DOHH2 (cell line): ENCODE results near the gene TEX9.

ENCODE experiments used
- H3F3A ChIP-seq: fragments of 200-600 bp; sonication (generic), shearing (Covaris generic); 2 replicates; pipeline ENCODE4 v1.6.0; 2016; ENCODE audit warnings: antibody characterized with exemption, mild to moderate bottlenecking; ENCODE audit not compliant: control insufficient read depth, insufficient read depth
- H3K27ac ChIP-seq: fragments of 200-600 bp; sonication (generic); 2 replicates; pipeline ENCODE4 v1.5.1; 2014; ENCODE audit warnings: low read depth, mild to moderate bottlenecking, low read length, moderate library complexity
- H3K27me3 ChIP-seq: fragments of 200-600 bp; sonication (generic); 2 replicates; pipeline ENCODE4 v1.6.1; 2014; ENCODE audit warnings: mild to moderate bottlenecking, low read length, mixed read lengths; ENCODE audit not compliant: control insufficient read depth
- H3K36me3 ChIP-seq: fragments of 200-600 bp; sonication (generic); 2 replicates; pipeline ENCODE4 v1.6.1; 2014; ENCODE audit warnings: mild to moderate bottlenecking, low read length, moderate library complexity, mixed read lengths; ENCODE audit not compliant: control insufficient read depth
- H3K4me1 ChIP-seq: fragments of 200-600 bp; sonication (generic); 2 replicates; pipeline ENCODE4 v1.6.1; 2014; ENCODE audit warnings: mild to moderate bottlenecking, low read length, mixed read lengths; ENCODE audit not compliant: control insufficient read depth
- H3K4me2 ChIP-seq: fragments of 200-600 bp; sonication (generic); 2 replicates; pipeline ENCODE4 v1.6.0; 2014; ENCODE audit warnings: mild to moderate bottlenecking, low read length, moderate library complexity
- H3K4me3 ChIP-seq: fragments of 200-600 bp; sonication (generic); 2 replicates; pipeline ENCODE4 v1.5.1; 2014; ENCODE audit warnings: mild to moderate bottlenecking, low read length, mixed read lengths
- H3K79me2 ChIP-seq: fragments of 200-600 bp; sonication (generic); 2 replicates; pipeline ENCODE4 v1.6.1; 2014; ENCODE audit warnings: mild to moderate bottlenecking, low read length, mixed read lengths; ENCODE audit not compliant: control insufficient read depth
- H3K9me2 ChIP-seq: fragments of 200-600 bp; sonication (generic); replicated peaks from 2 replicates; pipeline ENCODE4 v1.6.1; 2014; ENCODE audit warnings: mild to moderate bottlenecking, low read length, mixed read lengths; ENCODE audit not compliant: control insufficient read depth
- H3K9me3 ChIP-seq: fragments of 200-600 bp; sonication (generic); 2 replicates; pipeline ENCODE4 v1.6.1; 2014; ENCODE audit warnings: antibody characterized with exemption, low read length, mixed read lengths; ENCODE audit not compliant: control insufficient read depth, insufficient read depth
- H4K20me1 ChIP-seq: fragments of 200-600 bp; sonication (generic); 2 replicates; pipeline ENCODE4 v1.6.0; 2014; ENCODE audit warnings: low read depth, mild to moderate bottlenecking, antibody characterized with exemption, low read length, moderate library complexity; ENCODE audit not compliant: control insufficient read depth, insufficient read depth
- EZH2phosphoT487 ChIP-seq: fragments of 200-600 bp; sonication (generic); IDR thresholded peaks from 2 replicates; pipeline ENCODE4 v1.6.1; 2017; ENCODE audit warnings: borderline replicate concordance, mild to moderate bottlenecking, antibody characterized with exemption, low read length, moderate library complexity, mixed read lengths
- TF ChIP-seq, protein P1 (sequence below): fragments of 200-600 bp; sonication (generic); IDR thresholded peaks from one replicate; pipeline ENCODE4 v1.5.1; 2014; ENCODE audit warnings: antibody characterized with exemption, mild to moderate bottlenecking, low read depth, low read length; ENCODE audit not compliant: poor library complexity, severe bottlenecking

The TEX9 gene

DNA sequence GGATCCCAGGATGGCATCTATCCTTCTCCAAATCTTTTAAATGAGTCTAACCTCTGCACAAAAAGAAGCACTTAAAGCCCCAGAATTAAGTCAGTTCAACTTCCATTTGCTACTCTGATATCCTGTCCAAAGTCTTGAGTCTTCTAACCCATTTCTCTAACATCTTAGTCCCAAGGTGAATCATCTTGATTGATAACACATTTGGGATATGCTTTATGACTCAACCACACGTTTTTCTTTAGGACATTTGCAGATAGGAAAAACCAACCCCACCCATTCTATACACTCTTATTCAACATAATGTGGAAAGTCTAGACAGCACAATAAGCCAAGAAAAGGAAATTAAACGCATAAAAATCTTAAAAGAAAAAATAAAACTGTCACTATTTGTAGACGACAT is 18.8 kb upstream of the TEX9 start:
- Histone ChIP-seq H3K9me2 (no peaks in the 10 kb centered on the region), H3K27ac (no peak overlapping the region)
- no peak for TF ChIP-seq EZH2phosphoT487
- TF ChIP-seq, protein P1, sequence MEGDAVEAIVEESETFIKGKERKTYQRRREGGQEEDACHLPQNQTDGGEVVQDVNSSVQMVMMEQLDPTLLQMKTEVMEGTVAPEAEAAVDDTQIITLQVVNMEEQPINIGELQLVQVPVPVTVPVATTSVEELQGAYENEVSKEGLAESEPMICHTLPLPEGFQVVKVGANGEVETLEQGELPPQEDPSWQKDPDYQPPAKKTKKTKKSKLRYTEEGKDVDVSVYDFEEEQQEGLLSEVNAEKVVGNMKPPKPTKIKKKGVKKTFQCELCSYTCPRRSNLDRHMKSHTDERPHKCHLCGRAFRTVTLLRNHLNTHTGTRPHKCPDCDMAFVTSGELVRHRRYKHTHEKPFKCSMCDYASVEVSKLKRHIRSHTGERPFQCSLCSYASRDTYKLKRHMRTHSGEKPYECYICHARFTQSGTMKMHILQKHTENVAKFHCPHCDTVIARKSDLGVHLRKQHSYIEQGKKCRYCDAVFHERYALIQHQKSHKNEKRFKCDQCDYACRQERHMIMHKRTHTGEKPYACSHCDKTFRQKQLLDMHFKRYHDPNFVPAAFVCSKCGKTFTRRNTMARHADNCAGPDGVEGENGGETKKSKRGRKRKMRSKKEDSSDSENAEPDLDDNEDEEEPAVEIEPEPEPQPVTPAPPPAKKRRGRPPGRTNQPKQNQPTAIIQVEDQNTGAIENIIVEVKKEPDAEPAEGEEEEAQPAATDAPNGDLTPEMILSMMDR = no peak

DNA sequence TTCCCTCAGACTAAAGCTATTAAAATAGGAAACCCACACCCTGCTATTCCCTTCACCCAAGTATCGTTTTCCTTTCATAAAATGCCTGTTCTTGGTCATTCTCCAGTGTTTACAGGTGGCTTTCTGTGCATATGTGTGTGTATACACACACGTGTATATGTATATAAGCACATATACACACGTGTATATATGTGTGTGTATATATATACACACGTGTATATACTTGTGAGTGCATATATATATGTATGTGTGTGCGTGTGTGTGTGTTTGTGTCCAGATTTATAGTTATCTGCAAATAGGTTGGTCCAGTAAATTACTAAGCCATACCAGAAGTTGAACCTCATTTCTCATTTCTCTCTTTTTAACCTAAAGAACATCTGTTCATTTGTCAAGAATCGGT is 15.7 kb upstream of the TEX9 start:
- no peaks in the 10 kb centered on the region for H4K20me1 ChIP-seq
- no peak overlapping the region for H3K27ac ChIP-seq
- H3K4me3 ChIP-seq = no peak overlapping the region
- TF ChIP-seq, protein P1 = no peak
- no peak for TF ChIP-seq EZH2phosphoT487
- no peaks in the 10 kb centered on the region for H3K79me2 ChIP-seq
- no peaks in the 10 kb centered on the region for H3F3A ChIP-seq
- no peaks in the 10 kb centered on the region for H3K36me3 ChIP-seq
- H3K27me3 ChIP-seq = no peaks in the 10 kb centered on the region
- no peaks in the 10 kb centered on the region for H3K9me2 ChIP-seq
- peaks cover 12% of the 10 kb centered on the region for H3K4me1 ChIP-seq
- H3K4me2 ChIP-seq = no peak overlapping the region
- H3K9me3 ChIP-seq = no peaks in the 10 kb centered on the region

More for the DNA sequence above, 18.8 kb upstream of the TEX9 start:
- H3K4me2 ChIP-seq = no peak overlapping the region
- no peak overlapping the region for H3K4me3 ChIP-seq
- no peaks in the 10 kb centered on the region for H3K27me3 ChIP-seq
- H3K4me1 ChIP-seq = no peaks in the 10 kb centered on the region
- no peaks in the 10 kb centered on the region for H3K36me3 ChIP-seq
- H3K9me3 ChIP-seq = no peaks in the 10 kb centered on the region
- H3K79me2 ChIP-seq = no peaks in the 10 kb centered on the region
- H3F3A ChIP-seq = no peaks in the 10 kb centered on the region
- no peaks in the 10 kb centered on the region for H4K20me1 ChIP-seq

DNA sequence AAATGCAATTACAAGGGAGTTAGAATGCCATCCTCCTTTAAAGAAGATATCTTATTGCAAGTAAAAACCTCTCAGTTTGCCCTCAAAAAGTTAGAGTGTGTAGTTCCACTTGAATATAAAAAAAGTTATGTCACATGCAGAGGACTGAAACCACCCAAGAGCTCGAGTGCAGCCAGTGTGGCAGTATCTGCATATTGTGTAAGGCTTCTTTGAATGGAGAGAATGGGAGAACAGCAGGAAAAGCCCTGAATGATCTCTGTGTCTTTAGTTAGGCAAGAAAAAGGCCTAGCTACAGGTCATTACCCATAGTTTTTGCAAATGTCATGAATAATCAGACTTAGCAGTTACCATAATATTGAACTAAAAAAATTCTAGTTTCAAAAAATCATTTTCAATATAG is 13.9 kb upstream of the TEX9 start:
- Histone ChIP-seq H4K20me1 (no peaks in the 10 kb centered on the region), H3K27ac (no peak overlapping the region), H3F3A (no peaks in the 10 kb centered on the region), H3K36me3 (no peaks in the 10 kb centered on the region), H3K4me1 (peaks cover 14% of the 10 kb centered on the region), H3K9me2 (no peaks in the 10 kb centered on the region), H3K9me3 (no peaks in the 10 kb centered on the region), H3K27me3 (no peaks in the 10 kb centered on the region), H3K4me3 (no peak overlapping the region), H3K4me2 (no peak overlapping the region), H3K79me2 (no peaks in the 10 kb centered on the region)
- no peak for TF ChIP-seq EZH2phosphoT487
- TF ChIP-seq, protein P1 = no peak
